GM19468 (cell line): ENCODE measurements around the gene KLF15.

ENCODE experiments used
- ATAC-seq: cut with Tn5 transposase; IDR thresholded peaks from one replicate; pipeline ENCODE4 v1.9.1; 2021; ENCODE audit warnings: mild to moderate bottlenecking, moderate library complexity, moderate number of reproducible peaks; ENCODE audit not compliant: unreplicated experiment; ENCODE audit errors: extremely low read depth

Gene KLF15

GRCh38 chr3:126364731-126365301 lies 7.6 kb upstream of the KLF15 start:
- no peak for ATAC-seq

- ATAC-seq = no peak
Measured at GRCh38 chr3:126364130-126364695, 7.0 kb upstream of the KLF15 start.

GRCh38 chr3:126361211-126361610 lies 4.0 kb upstream of the KLF15 start:
- ATAC-seq = no peak

GRCh38 chr3:126360714-126361060 lies 3.5 kb upstream of the KLF15 start:
- no peak for ATAC-seq

GRCh38 chr3:126360046-126360713 lies 3.0 kb upstream of the KLF15 start:
- no peak for ATAC-seq

GRCh38 chr3:126358816-126359181 lies 1.6 kb upstream of the KLF15 start:
- ATAC-seq = no peak

GRCh38 chr3:126358038-126358815 lies 1.0 kb upstream of the KLF15 start:
- no peak for ATAC-seq

GRCh38 chr3:126356373-126357264 lies 589 bp downstream of the KLF15 start:
- ATAC-seq = no peak

- ATAC-seq = no peak
Measured at GRCh38 chr3:126355777-126356372, 1.3 kb downstream of the KLF15 start.

GRCh38 chr3:126355251-126355650 lies 2.0 kb downstream of the KLF15 start:
- ATAC-seq = no peak

GRCh38 chr3:126354776-126355175 lies 2.4 kb downstream of the KLF15 start:
- no peak for ATAC-seq

- ATAC-seq = no peak
Measured at GRCh38 chr3:126353694-126354321, 3.4 kb downstream of the KLF15 start.

- ATAC-seq = no peak
Measured at GRCh38 chr3:126352476-126353454, 4.4 kb downstream of the KLF15 start.

- no peak for ATAC-seq
Measured at GRCh38 chr3:126351771-126352475, 5.3 kb downstream of the KLF15 start.

GRCh38 chr3:126351086-126351770 lies 6.0 kb downstream of the KLF15 start:
- ATAC-seq = no peak

GRCh38 chr3:126350502-126351085 lies 6.6 kb downstream of the KLF15 start:
- no peak for ATAC-seq
